Measurements from ENCODE around the gene RITA1. TPM values are rescaled to one million over a fixed set of nuclear protein-coding genes. Genes with fewer than 3 reads are reported as not detected.

The RITA1 gene
- total and polyA plus RNA-seq, 2 experiments from 2014 or later, result 20.0 to 40.4 TPM

DNA sequence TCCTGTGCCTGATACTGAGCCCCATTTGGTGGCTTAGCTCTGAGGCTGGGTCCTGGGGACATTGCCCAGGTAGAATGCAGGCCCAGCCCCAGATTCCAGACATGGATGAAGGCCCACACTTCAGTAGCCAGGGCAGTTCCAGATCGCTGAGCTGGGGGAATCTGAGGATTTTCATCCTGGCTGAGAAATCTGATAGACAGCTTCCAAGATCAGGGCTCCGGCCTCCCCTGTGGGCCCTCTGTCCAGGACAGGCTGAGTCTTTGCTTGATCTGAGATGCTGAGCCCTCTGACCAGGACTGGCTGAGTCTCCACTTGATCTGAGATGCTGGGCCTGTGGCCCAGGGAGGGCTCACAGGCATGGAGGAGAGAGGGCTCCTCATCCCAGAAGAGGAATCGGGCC, 46.7 kb upstream of the RITA1 start:
- no peak overlapping the region for H3K4me3 Mint-ChIP-seq
- H3K27ac Mint-ChIP-seq, result no peak overlapping the region
- no peak for DNase-seq (ENCODE audit: low spot score)
- no peaks in the 10 kb centered on the region; the same call in 2 of the 3 replicates for H3K9me3 Mint-ChIP-seq
- Histone ChIP-seq H4K20me1 (replicated peaks; ENCODE audit: insufficient read depth) (no peaks in the 10 kb centered on the region), H3K27me3 (ENCODE audit: insufficient read depth) (peaks cover 8% of the 10 kb centered on the region), H3K9me2 (ENCODE audit: insufficient read depth) (no peaks in the 10 kb centered on the region), H3F3A (replicated peaks; ENCODE audit: low read depth) (0 out of 2 replicates have a peak, but pooled peaks cover 4% of the 10 kb centered on the region), H3K36me3 (ENCODE audit: insufficient read depth) (no peaks in the 10 kb centered on the region), H3K79me2 (replicated peaks; ENCODE audit: insufficient read depth) (no peaks in the 10 kb centered on the region), H3K4me3 (no peak overlapping the region), H3K27ac (ENCODE audit: low read depth) (no peak overlapping the region), H3K4me2 (no peak overlapping the region), H2AFZ (no peak overlapping the region), H3K4me1 (ENCODE audit: insufficient read depth) (peaks cover 14% of the 10 kb centered on the region)
- TF ChIP-seq EZH2 (IDR thresholded peaks at IDR 0.05; ENCODE audit: low read depth, unreplicated experiment) (no peak), CREB1 (CRISPR knock-in tag; IDR thresholded peaks at IDR 0.05; ENCODE audit: low read depth) (no peak), ZNF114 (CRISPR knock-in tag; IDR thresholded peaks at IDR 0.05) (no peak), NANOG (IDR thresholded peaks at IDR 0.05; ENCODE audit: borderline replicate concordance) (no peak), ZNF331 (CRISPR knock-in tag; IDR thresholded peaks at IDR 0.05; ENCODE audit: low read depth) (no peak), EZH2phosphoT487 (IDR thresholded peaks at IDR 0.05; ENCODE audit: unreplicated experiment) (no peak), POLR2AphosphoS5 (IDR thresholded peaks at IDR 0.05; ENCODE audit: low read depth) (no peak), JUNB (IDR thresholded peaks at IDR 0.05; ENCODE audit: unreplicated experiment) (no peak), STAT1 (IDR thresholded peaks at IDR 0.05; ENCODE audit: unreplicated experiment) (no peak)
- TF ChIP-seq, protein P1, sequence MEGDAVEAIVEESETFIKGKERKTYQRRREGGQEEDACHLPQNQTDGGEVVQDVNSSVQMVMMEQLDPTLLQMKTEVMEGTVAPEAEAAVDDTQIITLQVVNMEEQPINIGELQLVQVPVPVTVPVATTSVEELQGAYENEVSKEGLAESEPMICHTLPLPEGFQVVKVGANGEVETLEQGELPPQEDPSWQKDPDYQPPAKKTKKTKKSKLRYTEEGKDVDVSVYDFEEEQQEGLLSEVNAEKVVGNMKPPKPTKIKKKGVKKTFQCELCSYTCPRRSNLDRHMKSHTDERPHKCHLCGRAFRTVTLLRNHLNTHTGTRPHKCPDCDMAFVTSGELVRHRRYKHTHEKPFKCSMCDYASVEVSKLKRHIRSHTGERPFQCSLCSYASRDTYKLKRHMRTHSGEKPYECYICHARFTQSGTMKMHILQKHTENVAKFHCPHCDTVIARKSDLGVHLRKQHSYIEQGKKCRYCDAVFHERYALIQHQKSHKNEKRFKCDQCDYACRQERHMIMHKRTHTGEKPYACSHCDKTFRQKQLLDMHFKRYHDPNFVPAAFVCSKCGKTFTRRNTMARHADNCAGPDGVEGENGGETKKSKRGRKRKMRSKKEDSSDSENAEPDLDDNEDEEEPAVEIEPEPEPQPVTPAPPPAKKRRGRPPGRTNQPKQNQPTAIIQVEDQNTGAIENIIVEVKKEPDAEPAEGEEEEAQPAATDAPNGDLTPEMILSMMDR (conservative IDR thresholded peaks at IDR 0.05; ENCODE audit: low read depth in 2 of 2), result no peak
- TF ChIP-seq, protein P2, sequence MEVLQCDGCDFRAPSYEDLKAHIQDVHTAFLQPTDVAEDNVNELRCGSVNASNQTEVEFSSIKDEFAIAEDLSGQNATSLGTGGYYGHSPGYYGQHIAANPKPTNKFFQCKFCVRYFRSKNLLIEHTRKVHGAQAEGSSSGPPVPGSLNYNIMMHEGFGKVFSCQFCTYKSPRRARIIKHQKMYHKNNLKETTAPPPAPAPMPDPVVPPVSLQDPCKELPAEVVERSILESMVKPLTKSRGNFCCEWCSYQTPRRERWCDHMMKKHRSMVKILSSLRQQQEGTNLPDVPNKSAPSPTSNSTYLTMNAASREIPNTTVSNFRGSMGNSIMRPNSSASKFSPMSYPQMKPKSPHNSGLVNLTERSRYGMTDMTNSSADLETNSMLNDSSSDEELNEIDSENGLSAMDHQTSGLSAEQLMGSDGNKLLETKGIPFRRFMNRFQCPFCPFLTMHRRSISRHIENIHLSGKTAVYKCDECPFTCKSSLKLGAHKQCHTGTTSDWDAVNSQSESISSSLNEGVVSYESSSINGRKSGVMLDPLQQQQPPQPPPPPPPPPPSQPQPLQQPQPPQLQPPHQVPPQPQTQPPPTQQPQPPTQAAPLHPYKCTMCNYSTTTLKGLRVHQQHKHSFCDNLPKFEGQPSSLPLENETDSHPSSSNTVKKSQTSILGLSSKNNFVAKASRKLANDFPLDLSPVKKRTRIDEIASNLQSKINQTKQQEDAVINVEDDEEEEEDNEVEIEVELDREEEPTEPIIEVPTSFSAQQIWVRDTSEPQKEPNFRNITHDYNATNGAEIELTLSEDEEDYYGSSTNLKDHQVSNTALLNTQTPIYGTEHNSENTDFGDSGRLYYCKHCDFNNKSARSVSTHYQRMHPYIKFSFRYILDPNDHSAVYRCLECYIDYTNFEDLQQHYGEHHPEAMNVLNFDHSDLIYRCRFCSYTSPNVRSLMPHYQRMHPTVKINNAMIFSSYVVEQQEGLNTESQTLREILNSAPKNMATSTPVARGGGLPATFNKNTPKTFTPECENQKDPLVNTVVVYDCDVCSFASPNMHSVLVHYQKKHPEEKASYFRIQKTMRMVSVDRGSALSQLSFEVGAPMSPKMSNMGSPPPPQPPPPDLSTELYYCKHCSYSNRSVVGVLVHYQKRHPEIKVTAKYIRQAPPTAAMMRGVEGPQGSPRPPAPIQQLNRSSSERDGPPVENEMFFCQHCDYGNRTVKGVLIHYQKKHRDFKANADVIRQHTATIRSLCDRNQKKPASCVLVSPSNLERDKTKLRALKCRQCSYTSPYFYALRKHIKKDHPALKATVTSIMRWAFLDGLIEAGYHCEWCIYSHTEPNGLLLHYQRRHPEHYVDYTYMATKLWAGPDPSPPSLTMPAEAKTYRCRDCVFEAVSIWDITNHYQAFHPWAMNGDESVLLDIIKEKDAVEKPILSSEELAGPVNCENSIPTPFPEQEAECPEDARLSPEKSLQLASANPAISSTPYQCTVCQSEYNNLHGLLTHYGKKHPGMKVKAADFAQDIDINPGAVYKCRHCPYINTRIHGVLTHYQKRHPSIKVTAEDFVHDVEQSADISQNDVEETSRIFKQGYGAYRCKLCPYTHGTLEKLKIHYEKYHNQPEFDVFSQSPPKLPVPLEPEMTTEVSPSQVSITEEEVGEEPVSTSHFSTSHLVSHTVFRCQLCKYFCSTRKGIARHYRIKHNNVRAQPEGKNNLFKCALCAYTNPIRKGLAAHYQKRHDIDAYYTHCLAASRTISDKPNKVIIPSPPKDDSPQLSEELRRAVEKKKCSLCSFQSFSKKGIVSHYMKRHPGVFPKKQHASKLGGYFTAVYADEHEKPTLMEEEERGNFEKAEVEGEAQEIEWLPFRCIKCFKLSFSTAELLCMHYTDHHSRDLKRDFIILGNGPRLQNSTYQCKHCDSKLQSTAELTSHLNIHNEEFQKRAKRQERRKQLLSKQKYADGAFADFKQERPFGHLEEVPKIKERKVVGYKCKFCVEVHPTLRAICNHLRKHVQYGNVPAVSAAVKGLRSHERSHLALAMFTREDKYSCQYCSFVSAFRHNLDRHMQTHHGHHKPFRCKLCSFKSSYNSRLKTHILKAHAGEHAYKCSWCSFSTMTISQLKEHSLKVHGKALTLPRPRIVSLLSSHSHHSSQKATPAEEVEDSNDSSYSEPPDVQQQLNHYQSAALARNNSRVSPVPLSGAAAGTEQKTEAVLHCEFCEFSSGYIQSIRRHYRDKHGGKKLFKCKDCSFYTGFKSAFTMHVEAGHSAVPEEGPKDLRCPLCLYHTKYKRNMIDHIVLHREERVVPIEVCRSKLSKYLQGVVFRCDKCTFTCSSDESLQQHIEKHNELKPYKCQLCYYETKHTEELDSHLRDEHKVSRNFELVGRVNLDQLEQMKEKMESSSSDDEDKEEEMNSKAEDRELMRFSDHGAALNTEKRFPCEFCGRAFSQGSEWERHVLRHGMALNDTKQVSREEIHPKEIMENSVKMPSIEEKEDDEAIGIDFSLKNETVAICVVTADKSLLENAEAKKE (CRISPR knock-in tag; IDR thresholded peaks at IDR 0.05), result no peak
- TF ChIP-seq, protein P3, sequence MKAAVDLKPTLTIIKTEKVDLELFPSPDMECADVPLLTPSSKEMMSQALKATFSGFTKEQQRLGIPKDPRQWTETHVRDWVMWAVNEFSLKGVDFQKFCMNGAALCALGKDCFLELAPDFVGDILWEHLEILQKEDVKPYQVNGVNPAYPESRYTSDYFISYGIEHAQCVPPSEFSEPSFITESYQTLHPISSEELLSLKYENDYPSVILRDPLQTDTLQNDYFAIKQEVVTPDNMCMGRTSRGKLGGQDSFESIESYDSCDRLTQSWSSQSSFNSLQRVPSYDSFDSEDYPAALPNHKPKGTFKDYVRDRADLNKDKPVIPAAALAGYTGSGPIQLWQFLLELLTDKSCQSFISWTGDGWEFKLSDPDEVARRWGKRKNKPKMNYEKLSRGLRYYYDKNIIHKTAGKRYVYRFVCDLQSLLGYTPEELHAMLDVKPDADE (IDR thresholded peaks at IDR 0.05), result no peak
- TF ChIP-seq, protein P4, sequence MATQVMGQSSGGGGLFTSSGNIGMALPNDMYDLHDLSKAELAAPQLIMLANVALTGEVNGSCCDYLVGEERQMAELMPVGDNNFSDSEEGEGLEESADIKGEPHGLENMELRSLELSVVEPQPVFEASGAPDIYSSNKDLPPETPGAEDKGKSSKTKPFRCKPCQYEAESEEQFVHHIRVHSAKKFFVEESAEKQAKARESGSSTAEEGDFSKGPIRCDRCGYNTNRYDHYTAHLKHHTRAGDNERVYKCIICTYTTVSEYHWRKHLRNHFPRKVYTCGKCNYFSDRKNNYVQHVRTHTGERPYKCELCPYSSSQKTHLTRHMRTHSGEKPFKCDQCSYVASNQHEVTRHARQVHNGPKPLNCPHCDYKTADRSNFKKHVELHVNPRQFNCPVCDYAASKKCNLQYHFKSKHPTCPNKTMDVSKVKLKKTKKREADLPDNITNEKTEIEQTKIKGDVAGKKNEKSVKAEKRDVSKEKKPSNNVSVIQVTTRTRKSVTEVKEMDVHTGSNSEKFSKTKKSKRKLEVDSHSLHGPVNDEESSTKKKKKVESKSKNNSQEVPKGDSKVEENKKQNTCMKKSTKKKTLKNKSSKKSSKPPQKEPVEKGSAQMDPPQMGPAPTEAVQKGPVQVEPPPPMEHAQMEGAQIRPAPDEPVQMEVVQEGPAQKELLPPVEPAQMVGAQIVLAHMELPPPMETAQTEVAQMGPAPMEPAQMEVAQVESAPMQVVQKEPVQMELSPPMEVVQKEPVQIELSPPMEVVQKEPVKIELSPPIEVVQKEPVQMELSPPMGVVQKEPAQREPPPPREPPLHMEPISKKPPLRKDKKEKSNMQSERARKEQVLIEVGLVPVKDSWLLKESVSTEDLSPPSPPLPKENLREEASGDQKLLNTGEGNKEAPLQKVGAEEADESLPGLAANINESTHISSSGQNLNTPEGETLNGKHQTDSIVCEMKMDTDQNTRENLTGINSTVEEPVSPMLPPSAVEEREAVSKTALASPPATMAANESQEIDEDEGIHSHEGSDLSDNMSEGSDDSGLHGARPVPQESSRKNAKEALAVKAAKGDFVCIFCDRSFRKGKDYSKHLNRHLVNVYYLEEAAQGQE (IDR thresholded peaks at IDR 0.05; ENCODE audit: unreplicated experiment), result no peak
- no peak for ATAC-seq
- H3K4me1 Mint-ChIP-seq, result peaks cover 15% of the 10 kb centered on the region
- peaks cover 20% of the 10 kb centered on the region for H3K27me3 Mint-ChIP-seq (ENCODE audit: insufficient read depth, low read depth, poor library complexity)
- no peaks in the 10 kb centered on the region for H3K36me3 Mint-ChIP-seq (ENCODE audit: low read depth)
